ENCODE measurements around the gene RPA3.

- TF ChIP-seq EZH2 (IDR thresholded peaks at IDR 0.05; ENCODE audit: insufficient read depth, poor library complexity, severe bottlenecking) (no peak), EZH2phosphoT487 (IDR thresholded peaks at IDR 0.05; ENCODE audit: insufficient read depth, low read depth) (no peak)
Observed at GRCh38 chr7:7695111-7695817, 23.1 kb downstream of the RPA3 start.

Data from GM23248 (cell line).